Hepatocyte (in vitro differentiated cells): ENCODE measurements around the gene TMEM134. TPM values are rescaled to one million over a fixed set of nuclear protein-coding genes. Genes with fewer than 3 reads are reported as not detected.
A peak's percentile ranks its signal among the peaks of the same experiment; 100 is the strongest.

Source experiments
- DNase-seq: peaks from one replicate; pipeline ENCODE4 v3.0.0-alpha.2; 2016; ENCODE audit warnings: low spot score
- H2AFZ ChIP-seq: fragments of 200-600 bp; sonication (generic); 2 replicates; pipeline ENCODE4 v1.6.0; 2016; ENCODE audit warnings: antibody characterized with exemption, mild to moderate bottlenecking
- H3K27ac ChIP-seq: fragments of 200-600 bp; sonication (generic); 2 replicates; pipeline ENCODE4 v1.5.1; 2016; ENCODE audit warnings: mild to moderate bottlenecking
- H3K27me3 ChIP-seq: fragments of 200-600 bp; sonication (generic); 2 replicates; pipeline ENCODE4 v1.6.1; 2016
- H3K36me3 ChIP-seq: fragments of 200-600 bp; sonication (generic); replicated peaks from 2 replicates; pipeline ENCODE4 v1.5.1; 2016; ENCODE audit warnings: low read depth; ENCODE audit not compliant: insufficient read depth
- H3K4me1 ChIP-seq: fragments of 200-600 bp; sonication (generic); 2 replicates; pipeline ENCODE4 v1.5.1; 2016; ENCODE audit warnings: mild to moderate bottlenecking, moderate library complexity; ENCODE audit not compliant: insufficient read depth
- H3K4me2 ChIP-seq: fragments of 200-600 bp; sonication (generic); 2 replicates; pipeline ENCODE4 v1.6.0; 2016
- H3K4me3 ChIP-seq: fragments of 200-600 bp; sonication (generic); 2 replicates; pipeline ENCODE4 v1.5.1; 2016; ENCODE audit warnings: mild to moderate bottlenecking
- H3K79me2 ChIP-seq: fragments of 200-600 bp; sonication (generic); 2 replicates; pipeline ENCODE4 v1.6.0; 2017; ENCODE audit warnings: mild to moderate bottlenecking
- H3K9me2 ChIP-seq: fragments of 200-600 bp; sonication (generic); replicated peaks from 2 replicates; pipeline ENCODE4 v1.6.0; 2017; ENCODE audit warnings: mild to moderate bottlenecking; ENCODE audit not compliant: insufficient read depth
- H3K9me3 ChIP-seq: fragments of 200-600 bp; sonication (generic); 2 replicates; pipeline ENCODE4 v1.5.1; 2016; ENCODE audit warnings: low read depth, mild to moderate bottlenecking
- H4K20me1 ChIP-seq: fragments of 200-600 bp; sonication (generic); 2 replicates; pipeline ENCODE4 v1.6.0; 2016; ENCODE audit warnings: mild to moderate bottlenecking; ENCODE audit not compliant: insufficient read depth, poor library complexity, severe bottlenecking
- CTCF ChIP-seq: fragments of 200-600 bp; sonication (generic); IDR thresholded peaks from 2 replicates; pipeline ENCODE4 v1.5.1; 2016; ENCODE audit warnings: antibody characterized with exemption, mild to moderate bottlenecking; ENCODE audit not compliant: poor library complexity
- EZH2 ChIP-seq: fragments of 200-600 bp; sonication (generic); IDR thresholded peaks from 2 replicates; pipeline ENCODE4 v1.6.1; 2016; ENCODE audit warnings: antibody characterized with exemption, mild to moderate bottlenecking, borderline replicate concordance
- EZH2phosphoT487 ChIP-seq: fragments of 200-600 bp; sonication (generic); IDR thresholded peaks from one replicate; pipeline ENCODE4 v1.6.1; 2018; ENCODE audit warnings: antibody characterized with exemption, mild to moderate bottlenecking, low read depth, moderate library complexity; ENCODE audit not compliant: unreplicated experiment, severe bottlenecking
- WGBS: methylation state at CpG from one replicate; pipeline ENCODE4 v1.1.6; 2016; ENCODE audit warnings: low lambda C conversion rate; ENCODE audit errors: missing lambda C conversion rate; 5-methylcytosine and 5-hydroxymethylcytosine counted together
- polyA plus RNA-seq: library from polyadenylated mRNA; unstranded; fragments of >200 nt; fragmentation: Nextera tagmentation; extraction: Ambion mirVana; gene quantifications from 2 replicates; pipeline ENCODE4 v1.2.1, GENCODE V29; 2016
- total RNA-seq: library from RNA; depleted of rRNA; stranded (reverse); fragments of >200 nt; gene quantifications from 2 replicates; pipeline ENCODE4 v1.2.3, GENCODE V29; 2014

TMEM134 gene
- total and polyA plus RNA-seq, 2 experiments from 2014 or later: 43.2 to 93.7 TPM

- Histone ChIP-seq H3K4me3 (no peak overlapping the region), H3K4me2 (no peak overlapping the region), H4K20me1 (no peaks in the 10 kb centered on the region), H3K79me2 (peaks cover 21% of the 10 kb centered on the region), H3K36me3 (no peaks in the 10 kb centered on the region), H3K27me3 (no peaks in the 10 kb centered on the region), H3K4me1 (peaks cover 16% of the 10 kb centered on the region), H3K9me3 (no peaks in the 10 kb centered on the region), H3K9me2 (no peaks in the 10 kb centered on the region), H3K27ac (no peak overlapping the region), H2AFZ (no peak overlapping the region)
- DNase-seq: no peak
- WGBS: 94% methylated on average over 17 of the region's 17 CpGs
- TF ChIP-seq CTCF (no peak), EZH2phosphoT487 (no peak), EZH2 (no peak)
Observed at GRCh38 chr11:67440229-67441097, 28.6 kb downstream of the TMEM134 start.

GRCh38 chr11:67439321-67440228 is 29.5 kb downstream of the TMEM134 start:
- H4K20me1 ChIP-seq: no peaks in the 10 kb centered on the region
- H3K9me3 ChIP-seq: no peaks in the 10 kb centered on the region
- DNase-seq: no peak
- no peaks in the 10 kb centered on the region for H3K36me3 ChIP-seq
- peaks cover 13% of the 10 kb centered on the region for H3K4me1 ChIP-seq
- TF ChIP-seq CTCF (peak; percentile 5), EZH2phosphoT487 (no peak), EZH2 (no peak)
- no peak overlapping the region for H3K27ac ChIP-seq
- H2AFZ ChIP-seq: no peak overlapping the region
- H3K27me3 ChIP-seq: no peaks in the 10 kb centered on the region
- WGBS: 93% methylated on average over 28 of the region's 31 CpGs
- H3K4me3 ChIP-seq: no peak overlapping the region
- H3K4me2 ChIP-seq: no peak overlapping the region
- peaks cover 18% of the 10 kb centered on the region for H3K79me2 ChIP-seq
- no peaks in the 10 kb centered on the region for H3K9me2 ChIP-seq

GRCh38 chr11:67438158-67438902 is 30.7 kb downstream of the TMEM134 start:
- Histone ChIP-seq H3K4me2 (no peak overlapping the region), H3K4me3 (no peak overlapping the region), H3K4me1 (peaks cover 6% of the 10 kb centered on the region), H2AFZ (no peak overlapping the region), H3K9me2 (no peaks in the 10 kb centered on the region), H3K27me3 (no peaks in the 10 kb centered on the region), H3K9me3 (no peaks in the 10 kb centered on the region), H3K36me3 (no peaks in the 10 kb centered on the region), H3K79me2 (peaks cover 15% of the 10 kb centered on the region), H3K27ac (no peak overlapping the region), H4K20me1 (no peaks in the 10 kb centered on the region)
- WGBS: 88% methylated on average over 21 of the region's 41 CpGs
- TF ChIP-seq CTCF (no peak), EZH2phosphoT487 (no peak), EZH2 (no peak)
- no peak for DNase-seq
